ENCODE measurements around the gene NECAB2.

NECAB2 gene

GRCh38 chr16:83952940-83953795, 14.9 kb upstream of the NECAB2 start, which contains the start of gene OSGIN1:
Gene OSGIN1, plus strand, starts transcription at chr16:83953240. Its CDS starts 4,432 bp downstream, at chr16:83957672.
- DNase-seq (ENCODE audit: low read depth, low spot score) = peak; percentile 78

GRCh38 chr16:83953796-83954576, 14.1 kb upstream of the NECAB2 start:
- DNase-seq (ENCODE audit: low read depth, low spot score) = peak; percentile 58

GRCh38 chr16:83954577-83955016, 13.4 kb upstream of the NECAB2 start:
- DNase-seq (ENCODE audit: low read depth, low spot score) = peak; percentile 65

- no peak for DNase-seq (ENCODE audit: low read depth, low spot score)
These were observed 12.6 kb upstream of the NECAB2 start for GRCh38 chr16:83955218-83956130.

- peak; percentile 94 for DNase-seq (ENCODE audit: low read depth, low spot score)
These were observed 11.4 kb upstream of the NECAB2 start for GRCh38 chr16:83956336-83957289.

- DNase-seq (ENCODE audit: low read depth, low spot score) = no peak
These were observed 10.7 kb upstream of the NECAB2 start for GRCh38 chr16:83957296-83957855.

- no peak for DNase-seq (ENCODE audit: low read depth, low spot score)
These were observed 9.8 kb upstream of the NECAB2 start for GRCh38 chr16:83958137-83958845.

- no peak for DNase-seq (ENCODE audit: low read depth, low spot score)
These were observed 9.0 kb upstream of the NECAB2 start for GRCh38 chr16:83958846-83959565.

GRCh38 chr16:83959656-83960434, 8.2 kb upstream of the NECAB2 start:
- DNase-seq (ENCODE audit: low read depth, low spot score) = no peak

- no peak for DNase-seq (ENCODE audit: low read depth, low spot score)
These were observed 7.4 kb upstream of the NECAB2 start for GRCh38 chr16:83960521-83961249.

- DNase-seq (ENCODE audit: low read depth, low spot score) = no peak
These were observed 6.5 kb upstream of the NECAB2 start for GRCh38 chr16:83961591-83961990.

GRCh38 chr16:83963277-83964119, 4.5 kb upstream of the NECAB2 start:
- DNase-seq (ENCODE audit: low read depth, low spot score) = no peak

GRCh38 chr16:83964684-83965443, 3.2 kb upstream of the NECAB2 start:
- DNase-seq (ENCODE audit: low read depth, low spot score) = no peak

- no peak for DNase-seq (ENCODE audit: low read depth, low spot score)
These were observed 2.4 kb upstream of the NECAB2 start for GRCh38 chr16:83965444-83966152.

- peak; percentile 40 for DNase-seq (ENCODE audit: low read depth, low spot score)
These were observed 1.8 kb upstream of the NECAB2 start for GRCh38 chr16:83966153-83966696.
